ENCODE data around the gene EPHA3. TPM values are rescaled to one million over a fixed set of nuclear protein-coding genes. Genes with fewer than 3 reads are reported as not detected.

Gene EPHA3
- total and polyA plus RNA-seq, 9 donors, result 1.0 to 6.9 (median 2.9) TPM

DNA sequence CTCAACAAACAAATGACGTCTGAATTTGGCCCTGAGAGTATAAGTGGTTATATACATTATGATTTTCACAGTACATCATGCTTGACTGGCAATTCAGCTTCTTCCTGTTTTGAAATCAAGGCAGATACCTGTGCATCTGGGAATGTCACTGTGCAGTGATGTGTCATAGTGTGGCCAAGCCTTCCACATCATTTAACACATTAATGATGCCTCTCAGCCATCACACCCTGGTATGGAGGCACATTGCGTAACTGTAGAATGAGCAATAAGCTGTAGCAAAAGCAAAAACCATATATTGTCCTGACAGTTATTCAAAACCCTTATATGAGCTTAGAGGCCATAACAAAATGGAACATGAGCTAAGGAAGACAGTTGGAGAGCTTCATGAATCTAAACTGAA, 246.0 kb downstream of the EPHA3 start:
- no peak overlapping the region for H3K27ac ChIP-seq
- H3K36me3 ChIP-seq, result no peaks in the 10 kb centered on the region
- DNase-seq, result no peak
- intact Hi-C loops (cut with DNase I), result no loop called here
- no peaks in the 10 kb centered on the region for H3K27me3 ChIP-seq
- H3K9me3 ChIP-seq, result no peaks in the 10 kb centered on the region
- no peak for TF ChIP-seq POLR2A (IDR thresholded peaks at IDR 0.05)
- TF ChIP-seq, protein P1, sequence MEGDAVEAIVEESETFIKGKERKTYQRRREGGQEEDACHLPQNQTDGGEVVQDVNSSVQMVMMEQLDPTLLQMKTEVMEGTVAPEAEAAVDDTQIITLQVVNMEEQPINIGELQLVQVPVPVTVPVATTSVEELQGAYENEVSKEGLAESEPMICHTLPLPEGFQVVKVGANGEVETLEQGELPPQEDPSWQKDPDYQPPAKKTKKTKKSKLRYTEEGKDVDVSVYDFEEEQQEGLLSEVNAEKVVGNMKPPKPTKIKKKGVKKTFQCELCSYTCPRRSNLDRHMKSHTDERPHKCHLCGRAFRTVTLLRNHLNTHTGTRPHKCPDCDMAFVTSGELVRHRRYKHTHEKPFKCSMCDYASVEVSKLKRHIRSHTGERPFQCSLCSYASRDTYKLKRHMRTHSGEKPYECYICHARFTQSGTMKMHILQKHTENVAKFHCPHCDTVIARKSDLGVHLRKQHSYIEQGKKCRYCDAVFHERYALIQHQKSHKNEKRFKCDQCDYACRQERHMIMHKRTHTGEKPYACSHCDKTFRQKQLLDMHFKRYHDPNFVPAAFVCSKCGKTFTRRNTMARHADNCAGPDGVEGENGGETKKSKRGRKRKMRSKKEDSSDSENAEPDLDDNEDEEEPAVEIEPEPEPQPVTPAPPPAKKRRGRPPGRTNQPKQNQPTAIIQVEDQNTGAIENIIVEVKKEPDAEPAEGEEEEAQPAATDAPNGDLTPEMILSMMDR (IDR thresholded peaks at IDR 0.05), result no peak
- TF ChIP-seq EP300 (IDR thresholded peaks at IDR 0.05), result no peak
- WGBS, 3 donors, result 82 to 88% (median 86%) methylated on average over 2 of the region's 2 CpGs
- H3K4me3 ChIP-seq, result no peak overlapping the region
- H3K4me1 ChIP-seq (ENCODE audit: insufficient read depth), result no peaks in the 10 kb centered on the region

DNA sequence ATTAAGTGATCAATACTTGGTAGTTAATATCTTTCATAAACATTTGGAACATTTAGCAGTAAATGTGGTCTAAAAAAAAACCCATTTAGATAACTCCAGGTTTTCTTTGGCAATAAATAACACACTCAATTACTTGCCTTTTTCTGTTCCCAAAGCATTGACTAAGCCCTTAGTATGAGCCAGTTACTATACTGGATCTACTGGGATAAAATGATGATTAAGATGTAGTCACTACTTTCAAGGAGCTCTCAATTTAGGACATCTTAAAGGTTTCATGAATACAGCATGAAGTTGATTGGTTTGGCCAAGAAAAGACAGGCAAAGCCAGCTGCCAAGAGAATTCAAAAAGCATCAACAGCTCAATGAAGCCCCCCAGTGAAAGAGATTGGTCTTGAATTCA, 250.9 kb downstream of the EPHA3 start:
- Histone ChIP-seq H3K4me3 (no peak overlapping the region), H3K9me3 (no peaks in the 10 kb centered on the region), H3K36me3 (no peaks in the 10 kb centered on the region), H3K4me1 (ENCODE audit: insufficient read depth) (no peaks in the 10 kb centered on the region), H3K27ac (no peak overlapping the region), H3K27me3 (no peaks in the 10 kb centered on the region)
- TF ChIP-seq, protein P1 (IDR thresholded peaks at IDR 0.05), result no peak
- no peak for TF ChIP-seq EP300 (IDR thresholded peaks at IDR 0.05)
- no peak for TF ChIP-seq POLR2A (IDR thresholded peaks at IDR 0.05)
- intact Hi-C loops (cut with DNase I), result no loop called here
- no peak for DNase-seq

DNA sequence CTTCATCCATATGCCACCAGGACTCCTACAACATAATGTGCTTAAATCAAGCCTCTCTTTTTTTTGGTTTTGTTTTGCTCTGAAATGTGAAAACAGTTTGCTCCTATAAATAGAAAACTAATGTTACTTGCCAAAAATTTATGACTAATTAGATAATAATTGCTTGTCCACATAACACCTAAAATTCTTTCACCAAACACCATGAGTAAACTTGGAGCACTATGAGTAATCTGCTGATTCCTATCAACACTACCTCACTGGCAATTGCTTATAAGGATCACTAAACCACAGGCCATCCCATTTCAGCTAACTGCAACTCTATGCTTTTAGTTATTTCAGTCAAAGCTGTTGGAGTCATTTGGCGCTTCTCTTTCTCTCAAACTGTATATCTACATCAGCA, 252.7 kb downstream of the EPHA3 start:
- H3K27me3 ChIP-seq, result no peaks in the 10 kb centered on the region
- intact Hi-C loops (cut with DNase I), result no loop called here
- H3K4me1 ChIP-seq (ENCODE audit: insufficient read depth), result no peaks in the 10 kb centered on the region
- WGBS, 3 donors, result 95 to 98% (median 95%) methylated on average over 1 of the region's 1 CpG
- no peak overlapping the region for H3K27ac ChIP-seq
- TF ChIP-seq, protein P1 (IDR thresholded peaks at IDR 0.05), result no peak
- no peak for TF ChIP-seq POLR2A (IDR thresholded peaks at IDR 0.05)
- no peak for TF ChIP-seq EP300 (IDR thresholded peaks at IDR 0.05)
- no peak overlapping the region for H3K4me3 ChIP-seq
- no peak for DNase-seq
- H3K9me3 ChIP-seq, result no peaks in the 10 kb centered on the region
- H3K36me3 ChIP-seq, result no peaks in the 10 kb centered on the region

DNA sequence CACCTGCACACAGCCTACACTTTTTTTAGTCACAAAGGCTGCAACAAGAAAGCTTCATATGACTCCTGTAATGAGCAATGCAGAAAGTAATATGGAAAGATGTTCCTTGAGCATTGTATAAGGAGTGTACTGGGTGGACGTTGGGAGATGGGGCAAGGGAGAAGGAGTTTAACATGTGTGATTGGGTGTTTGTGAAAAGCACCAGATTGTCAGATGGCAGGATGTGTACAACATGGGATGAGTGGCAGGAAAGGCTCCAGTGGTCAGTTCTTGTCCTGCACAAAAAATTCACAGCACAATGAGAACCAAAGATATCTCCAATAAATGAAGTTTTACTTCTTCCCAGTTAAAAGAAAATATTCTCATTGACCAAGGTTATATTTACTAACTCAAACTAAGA, 255.1 kb downstream of the EPHA3 start:
- intact Hi-C loops (cut with DNase I), result no loop called here
- TF ChIP-seq, protein P1 (IDR thresholded peaks at IDR 0.05), result no peak
- TF ChIP-seq POLR2A (IDR thresholded peaks at IDR 0.05) (no peak), EP300 (IDR thresholded peaks at IDR 0.05) (no peak)
- Histone ChIP-seq H3K4me3 (no peak overlapping the region), H3K4me1 (ENCODE audit: insufficient read depth) (no peaks in the 10 kb centered on the region), H3K27me3 (no peaks in the 10 kb centered on the region), H3K36me3 (no peaks in the 10 kb centered on the region), H3K9me3 (no peaks in the 10 kb centered on the region), H3K27ac (no peak overlapping the region)
- no peak for DNase-seq
- 79 to 86% (median 83%) methylated on average over 1 of the region's 1 CpG for WGBS, 3 donors

DNA sequence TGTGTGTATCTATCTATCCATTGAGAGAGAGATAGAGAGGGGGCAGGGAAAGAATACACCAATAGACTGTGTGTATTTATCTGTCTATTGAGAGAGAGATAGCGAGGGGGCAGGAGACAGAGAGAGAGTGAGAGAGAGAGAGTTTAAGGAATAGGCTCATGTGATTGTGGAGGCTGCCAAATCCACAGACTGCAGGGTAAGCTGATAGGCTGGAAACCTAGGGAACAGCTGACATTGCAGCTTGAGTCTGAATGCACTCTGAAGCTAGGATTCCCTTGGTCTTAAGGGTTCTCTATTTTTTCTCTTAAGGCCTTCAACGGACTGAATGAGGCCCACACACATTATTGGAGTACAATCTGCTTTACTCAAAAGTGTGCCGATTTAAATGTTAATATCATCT, 255.8 kb downstream of the EPHA3 start:
- DNase-seq, result no peak
- intact Hi-C loops (cut with DNase I), result no loop called here
- Histone ChIP-seq H3K4me3 (no peak overlapping the region), H3K9me3 (no peaks in the 10 kb centered on the region), H3K36me3 (no peaks in the 10 kb centered on the region), H3K27ac (no peak overlapping the region), H3K27me3 (no peaks in the 10 kb centered on the region), H3K4me1 (ENCODE audit: insufficient read depth) (no peaks in the 10 kb centered on the region)
- TF ChIP-seq, protein P1 (IDR thresholded peaks at IDR 0.05), result no peak
- no peak for TF ChIP-seq EP300 (IDR thresholded peaks at IDR 0.05)
- TF ChIP-seq POLR2A (IDR thresholded peaks at IDR 0.05), result no peak
- 89 to 93% (median 90%) methylated on average over 3 of the region's 3 CpGs for WGBS, 3 donors

All from ovary (tissue), 9 donors.